ENCODE results near the gene SIVA1.

Gene SIVA1

DNA sequence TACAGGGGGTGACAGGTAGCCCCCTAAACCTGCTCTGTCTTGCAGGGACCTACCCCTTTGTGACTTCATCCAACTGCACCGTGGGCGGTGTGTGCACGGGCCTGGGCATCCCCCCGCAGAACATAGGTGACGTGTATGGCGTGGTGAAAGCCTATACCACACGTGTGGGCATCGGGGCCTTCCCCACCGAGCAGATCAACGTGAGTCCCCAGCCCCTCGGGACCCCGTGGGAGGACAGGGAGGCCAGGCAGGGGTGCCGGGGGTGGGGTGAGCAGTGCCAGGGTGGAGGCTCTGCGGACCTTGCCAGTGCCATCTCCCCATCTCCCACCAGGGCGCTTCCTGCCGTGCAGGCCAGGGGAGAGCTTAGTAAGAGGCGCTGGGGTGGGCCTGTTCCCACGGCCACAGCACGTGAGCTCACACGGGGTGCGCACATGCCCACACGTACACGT, 11.1 kb upstream of the SIVA1 start:
- Histone ChIP-seq H2AFZ (no peak overlapping the region), H3K9ac (no peak overlapping the region), H3K4me2 (ENCODE audit: low read length) (no peak overlapping the region), H3K79me2 (no peaks in the 10 kb centered on the region), H3K36me3 (ENCODE audit: control insufficient read depth, insufficient read depth, low read length) (no peaks in the 10 kb centered on the region), H3K9me3 (ENCODE audit: control insufficient read depth, low read length) (no peaks in the 10 kb centered on the region), H3K27ac (no peak overlapping the region), H3K4me3 (ENCODE audit: low read depth, low read length) (no peak overlapping the region), H3K4me1 (no peaks in the 10 kb centered on the region), H3K27me3 (ENCODE audit: control insufficient read depth, insufficient read depth, low read length) (no peaks in the 10 kb centered on the region)
- TF ChIP-seq, protein P1, sequence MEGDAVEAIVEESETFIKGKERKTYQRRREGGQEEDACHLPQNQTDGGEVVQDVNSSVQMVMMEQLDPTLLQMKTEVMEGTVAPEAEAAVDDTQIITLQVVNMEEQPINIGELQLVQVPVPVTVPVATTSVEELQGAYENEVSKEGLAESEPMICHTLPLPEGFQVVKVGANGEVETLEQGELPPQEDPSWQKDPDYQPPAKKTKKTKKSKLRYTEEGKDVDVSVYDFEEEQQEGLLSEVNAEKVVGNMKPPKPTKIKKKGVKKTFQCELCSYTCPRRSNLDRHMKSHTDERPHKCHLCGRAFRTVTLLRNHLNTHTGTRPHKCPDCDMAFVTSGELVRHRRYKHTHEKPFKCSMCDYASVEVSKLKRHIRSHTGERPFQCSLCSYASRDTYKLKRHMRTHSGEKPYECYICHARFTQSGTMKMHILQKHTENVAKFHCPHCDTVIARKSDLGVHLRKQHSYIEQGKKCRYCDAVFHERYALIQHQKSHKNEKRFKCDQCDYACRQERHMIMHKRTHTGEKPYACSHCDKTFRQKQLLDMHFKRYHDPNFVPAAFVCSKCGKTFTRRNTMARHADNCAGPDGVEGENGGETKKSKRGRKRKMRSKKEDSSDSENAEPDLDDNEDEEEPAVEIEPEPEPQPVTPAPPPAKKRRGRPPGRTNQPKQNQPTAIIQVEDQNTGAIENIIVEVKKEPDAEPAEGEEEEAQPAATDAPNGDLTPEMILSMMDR (IDR thresholded peaks at IDR 0.05): no peak

DNA sequence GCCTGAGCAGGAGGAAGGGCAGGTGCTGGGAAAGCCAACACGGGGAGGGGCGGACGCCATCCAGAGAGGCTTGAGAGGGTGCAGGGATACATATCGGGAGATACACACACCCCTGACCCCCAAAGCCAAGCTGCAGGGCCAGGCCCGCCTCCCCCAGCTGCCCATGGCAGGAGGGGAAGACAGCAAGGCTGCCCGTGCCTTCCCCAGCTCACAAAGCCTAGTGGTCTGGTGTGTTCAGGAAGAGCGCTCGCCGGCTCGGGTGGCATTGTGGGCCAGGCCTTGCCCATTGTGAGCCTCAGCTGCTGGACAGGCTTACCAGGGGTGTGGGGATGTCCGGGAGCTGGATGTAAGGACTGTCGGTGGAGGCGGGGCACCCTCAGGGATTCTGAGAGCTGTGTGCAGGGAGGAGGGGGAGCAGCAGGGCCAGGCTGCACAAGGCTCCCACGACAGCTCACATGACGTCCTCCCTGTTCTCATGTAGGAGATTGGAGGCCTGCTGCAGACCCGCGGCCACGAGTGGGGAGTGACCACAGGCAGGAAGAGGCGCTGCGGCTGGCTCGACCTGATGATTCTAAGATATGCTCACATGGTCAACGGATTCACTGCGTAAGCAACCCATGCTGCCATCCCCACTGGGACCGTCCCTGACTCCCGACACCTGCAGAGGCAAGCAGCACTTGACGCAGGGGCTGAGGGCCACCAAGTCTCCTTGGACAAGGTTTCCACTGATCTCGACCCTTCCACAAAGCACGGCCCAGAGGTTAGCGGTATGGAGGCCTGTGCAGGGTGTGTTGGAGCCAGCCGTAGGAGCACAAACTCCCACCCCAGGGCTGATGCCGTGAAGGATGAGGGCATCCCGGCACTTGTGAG, 10.1 kb upstream of the SIVA1 start:
- Histone ChIP-seq H3K36me3 (ENCODE audit: control insufficient read depth, insufficient read depth, low read length) (no peaks in the 10 kb centered on the region), H3K9me3 (ENCODE audit: control insufficient read depth, low read length) (no peaks in the 10 kb centered on the region), H3K27ac (no peak overlapping the region), H3K4me3 (ENCODE audit: low read depth, low read length) (no peak overlapping the region), H3K9ac (no peak overlapping the region), H3K79me2 (no peaks in the 10 kb centered on the region), H2AFZ (no peak overlapping the region), H3K4me2 (ENCODE audit: low read length) (no peak overlapping the region), H3K4me1 (no peaks in the 10 kb centered on the region), H3K27me3 (ENCODE audit: control insufficient read depth, insufficient read depth, low read length) (no peaks in the 10 kb centered on the region)
- TF ChIP-seq, protein P1 (IDR thresholded peaks at IDR 0.05): no peak

DNA sequence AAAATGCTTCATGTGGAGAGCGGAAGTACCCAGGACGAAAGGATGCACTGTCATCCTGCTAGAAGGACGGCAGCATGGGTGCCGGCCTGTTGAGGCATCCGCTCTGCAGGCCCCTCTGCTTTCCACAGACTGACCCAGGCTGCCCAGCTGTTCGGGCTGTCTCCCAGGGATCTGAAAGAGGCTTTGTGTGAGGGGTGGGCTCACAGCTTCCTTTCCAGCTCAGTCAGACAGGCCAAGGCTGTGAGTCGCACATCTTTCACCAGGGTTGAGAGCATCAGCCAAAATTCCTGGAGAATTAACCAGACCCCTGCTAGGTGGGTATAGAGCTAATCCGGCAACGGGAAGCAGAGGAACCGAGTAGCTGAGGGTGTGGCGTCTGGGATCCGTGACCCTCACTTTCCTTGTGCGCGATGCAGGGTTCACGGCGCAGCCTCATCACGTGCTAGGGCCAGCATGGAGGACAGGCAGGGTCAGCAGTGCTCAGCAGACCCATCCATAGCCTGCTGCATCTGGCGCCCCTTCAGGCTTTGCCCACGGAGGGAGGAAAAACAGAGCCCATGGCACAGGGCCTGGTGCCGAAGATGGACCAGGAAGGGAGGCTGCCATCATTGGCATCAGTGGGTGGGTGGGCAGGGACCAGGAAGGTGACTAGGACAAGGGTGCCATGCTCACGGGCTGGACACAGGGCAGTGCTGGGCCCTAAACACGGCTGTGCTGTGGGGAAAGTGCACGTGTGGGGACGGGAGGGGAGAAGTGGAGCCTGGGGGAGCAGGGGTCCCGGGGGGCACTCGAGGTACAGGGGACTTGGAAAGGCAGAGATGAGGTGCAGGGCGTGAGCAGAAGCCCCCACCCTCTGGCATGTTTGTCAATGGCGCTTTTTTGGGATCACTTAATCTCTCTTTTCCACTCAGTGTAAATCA, 9.2 kb upstream of the SIVA1 start:
- H3K4me3 ChIP-seq (ENCODE audit: low read depth, low read length): no peak overlapping the region
- H3K27ac ChIP-seq: no peak overlapping the region
- no peaks in the 10 kb centered on the region for H3K79me2 ChIP-seq
- TF ChIP-seq, protein P1 (IDR thresholded peaks at IDR 0.05): no peak
- no peak overlapping the region for H3K9ac ChIP-seq
- no peaks in the 10 kb centered on the region for H3K4me1 ChIP-seq
- H3K9me3 ChIP-seq (ENCODE audit: control insufficient read depth, low read length): no peaks in the 10 kb centered on the region
- H3K36me3 ChIP-seq (ENCODE audit: control insufficient read depth, insufficient read depth, low read length): no peaks in the 10 kb centered on the region
- no peak overlapping the region for H2AFZ ChIP-seq
- H3K4me2 ChIP-seq (ENCODE audit: low read length): no peak overlapping the region
- no peaks in the 10 kb centered on the region for H3K27me3 ChIP-seq (ENCODE audit: control insufficient read depth, insufficient read depth, low read length)

DNA sequence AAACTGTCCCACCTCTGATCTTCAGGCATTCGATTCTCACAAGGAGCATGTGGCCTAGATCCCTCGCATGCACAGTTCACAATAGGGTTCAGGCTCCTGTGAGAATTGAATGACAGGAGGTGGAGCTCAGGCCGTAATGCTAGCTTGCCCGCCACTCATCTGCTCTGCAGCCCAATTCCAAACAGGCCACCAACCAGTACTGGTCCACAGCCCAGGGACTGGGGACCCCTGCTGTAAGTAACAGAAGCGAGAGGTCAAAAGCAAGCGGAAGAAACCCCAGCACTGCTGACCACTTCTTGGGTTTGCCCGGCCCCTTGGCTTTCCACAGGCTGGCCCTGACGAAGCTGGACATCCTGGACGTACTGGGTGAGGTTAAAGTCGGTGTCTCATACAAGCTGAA, 8.5 kb upstream of the SIVA1 start:
- Histone ChIP-seq H3K4me2 (ENCODE audit: low read length) (no peak overlapping the region), H3K9ac (no peak overlapping the region), H3K27me3 (ENCODE audit: control insufficient read depth, insufficient read depth, low read length) (no peaks in the 10 kb centered on the region), H3K27ac (no peak overlapping the region), H2AFZ (no peak overlapping the region), H3K36me3 (ENCODE audit: control insufficient read depth, insufficient read depth, low read length) (no peaks in the 10 kb centered on the region), H3K79me2 (no peaks in the 10 kb centered on the region), H3K4me3 (ENCODE audit: low read depth, low read length) (no peak overlapping the region), H3K4me1 (no peaks in the 10 kb centered on the region), H3K9me3 (ENCODE audit: control insufficient read depth, low read length) (no peaks in the 10 kb centered on the region)
- TF ChIP-seq, protein P1 (IDR thresholded peaks at IDR 0.05): no peak
